Neural progenitor cell (in vitro differentiated cells): ENCODE data around the gene B4GALT5.

Experiments
- CTCF ChIP-seq: fragments of 200-600 bp; sonication (generic); IDR thresholded peaks from 2 replicates; pipeline ENCODE4 v1.5.1; 2017; ENCODE audit warnings: antibody characterized with exemption, mild to moderate bottlenecking
- EZH2 ChIP-seq: fragments of 200-600 bp; sonication (generic); IDR thresholded peaks from 2 replicates; pipeline ENCODE4 v1.6.1; 2017; ENCODE audit warnings: antibody characterized with exemption, mild to moderate bottlenecking, moderate library complexity
- EZH2phosphoT487 ChIP-seq: fragments of 200-600 bp; sonication (generic); IDR thresholded peaks from 2 replicates; pipeline ENCODE4 v1.6.1; 2017; ENCODE audit warnings: antibody characterized with exemption

DNA sequence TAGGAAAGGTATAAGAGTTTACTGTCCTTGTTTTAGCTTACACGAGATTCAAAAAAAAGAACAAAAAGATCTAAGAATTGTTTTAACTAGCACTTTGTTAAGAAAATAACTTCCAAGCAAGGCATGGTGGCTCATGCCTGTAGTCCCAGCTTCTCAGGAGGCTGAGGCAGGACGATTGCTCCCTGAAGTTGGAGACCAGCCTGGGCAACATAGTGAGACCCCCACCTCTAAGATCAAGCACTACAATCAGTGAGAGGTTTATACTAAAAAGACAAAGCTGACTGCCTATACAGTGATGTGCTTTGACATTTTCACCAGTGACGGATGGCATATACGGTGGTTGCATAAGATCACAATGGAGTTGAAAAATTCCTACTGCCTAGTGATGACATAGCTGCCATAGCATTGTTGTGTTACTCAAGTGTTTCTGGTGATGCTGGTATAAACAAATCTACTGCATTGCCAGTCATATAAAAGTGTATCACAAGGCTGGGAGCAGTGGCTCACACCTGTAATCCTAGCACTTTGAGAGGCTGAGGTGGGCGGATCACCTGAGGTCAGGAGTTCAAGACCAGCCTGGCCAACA lies 68.6 kb downstream of the B4GALT5 start:
- TF ChIP-seq CTCF (no peak), EZH2 (no peak), EZH2phosphoT487 (no peak)
